ENCODE measurements around the gene UBASH3B.

DNA sequence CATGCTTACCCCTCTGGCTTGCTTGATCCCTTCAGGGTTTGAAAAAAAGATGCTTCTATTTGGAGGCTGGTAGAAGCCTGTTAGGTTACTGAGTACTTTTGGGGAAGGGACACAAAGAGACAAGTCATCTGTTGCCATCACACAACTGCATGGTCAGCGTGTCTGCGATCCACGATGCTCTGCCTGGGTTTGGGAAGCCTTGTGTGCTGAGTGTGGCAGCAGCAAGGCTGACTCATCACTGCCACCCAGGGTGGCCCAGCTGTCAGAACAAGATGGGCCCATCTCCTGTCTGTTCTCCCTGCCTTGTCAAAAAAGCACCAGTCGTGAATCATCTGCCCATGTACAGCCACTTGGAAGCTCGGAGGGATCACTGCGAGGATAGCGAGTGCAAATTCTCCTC lies 26.2 kb downstream of the UBASH3B start:
- TF ChIP-seq, protein P1, sequence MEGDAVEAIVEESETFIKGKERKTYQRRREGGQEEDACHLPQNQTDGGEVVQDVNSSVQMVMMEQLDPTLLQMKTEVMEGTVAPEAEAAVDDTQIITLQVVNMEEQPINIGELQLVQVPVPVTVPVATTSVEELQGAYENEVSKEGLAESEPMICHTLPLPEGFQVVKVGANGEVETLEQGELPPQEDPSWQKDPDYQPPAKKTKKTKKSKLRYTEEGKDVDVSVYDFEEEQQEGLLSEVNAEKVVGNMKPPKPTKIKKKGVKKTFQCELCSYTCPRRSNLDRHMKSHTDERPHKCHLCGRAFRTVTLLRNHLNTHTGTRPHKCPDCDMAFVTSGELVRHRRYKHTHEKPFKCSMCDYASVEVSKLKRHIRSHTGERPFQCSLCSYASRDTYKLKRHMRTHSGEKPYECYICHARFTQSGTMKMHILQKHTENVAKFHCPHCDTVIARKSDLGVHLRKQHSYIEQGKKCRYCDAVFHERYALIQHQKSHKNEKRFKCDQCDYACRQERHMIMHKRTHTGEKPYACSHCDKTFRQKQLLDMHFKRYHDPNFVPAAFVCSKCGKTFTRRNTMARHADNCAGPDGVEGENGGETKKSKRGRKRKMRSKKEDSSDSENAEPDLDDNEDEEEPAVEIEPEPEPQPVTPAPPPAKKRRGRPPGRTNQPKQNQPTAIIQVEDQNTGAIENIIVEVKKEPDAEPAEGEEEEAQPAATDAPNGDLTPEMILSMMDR (IDR thresholded peaks at IDR 0.05): no peak
- TF ChIP-seq POLR2A (IDR thresholded peaks at IDR 0.05): no peak
